Left hindlimb (tissue), 1 donor: ENCODE data around the gene TMEM174.
"Not testable (repeated sequence)": the region's sequence is repeated elsewhere in the genome, so short reads cannot be mapped to it uniquely, and the experiment has no call there.

Experiments
- DNase-seq: peaks from one replicate; pipeline ENCODE4 v3.0.0-alpha.2; 2018

TMEM174 gene

DNA sequence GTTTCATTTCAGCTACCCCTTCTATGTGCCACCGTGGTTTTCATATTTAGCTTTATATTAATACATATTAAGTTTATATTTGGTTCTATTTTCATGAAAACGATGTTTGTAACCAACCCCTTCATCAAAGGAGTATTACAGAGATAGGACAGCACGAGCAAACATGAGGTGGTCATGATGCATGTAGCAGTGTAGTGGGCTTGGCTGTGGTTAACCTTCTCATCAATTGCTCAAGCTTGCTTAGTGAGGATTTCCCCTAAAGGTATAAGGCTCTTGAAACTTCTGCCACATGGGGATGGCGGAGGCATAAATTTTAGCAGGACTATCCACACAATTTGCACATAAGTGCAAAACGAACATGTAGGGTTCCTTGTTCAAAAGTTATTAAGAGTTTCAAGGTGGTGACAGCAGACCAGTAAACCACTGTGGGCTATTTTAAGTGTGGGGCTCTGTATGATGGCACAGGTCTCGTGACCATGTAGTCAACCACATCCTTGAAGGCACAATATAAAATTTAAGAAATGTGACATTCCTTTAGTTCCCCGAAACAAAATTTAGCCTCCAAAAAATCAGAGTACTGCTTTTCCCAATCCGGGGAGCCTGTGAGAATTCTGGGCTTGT is 24.8 kb downstream of the TMEM174 start:
- no peak for DNase-seq

DNA sequence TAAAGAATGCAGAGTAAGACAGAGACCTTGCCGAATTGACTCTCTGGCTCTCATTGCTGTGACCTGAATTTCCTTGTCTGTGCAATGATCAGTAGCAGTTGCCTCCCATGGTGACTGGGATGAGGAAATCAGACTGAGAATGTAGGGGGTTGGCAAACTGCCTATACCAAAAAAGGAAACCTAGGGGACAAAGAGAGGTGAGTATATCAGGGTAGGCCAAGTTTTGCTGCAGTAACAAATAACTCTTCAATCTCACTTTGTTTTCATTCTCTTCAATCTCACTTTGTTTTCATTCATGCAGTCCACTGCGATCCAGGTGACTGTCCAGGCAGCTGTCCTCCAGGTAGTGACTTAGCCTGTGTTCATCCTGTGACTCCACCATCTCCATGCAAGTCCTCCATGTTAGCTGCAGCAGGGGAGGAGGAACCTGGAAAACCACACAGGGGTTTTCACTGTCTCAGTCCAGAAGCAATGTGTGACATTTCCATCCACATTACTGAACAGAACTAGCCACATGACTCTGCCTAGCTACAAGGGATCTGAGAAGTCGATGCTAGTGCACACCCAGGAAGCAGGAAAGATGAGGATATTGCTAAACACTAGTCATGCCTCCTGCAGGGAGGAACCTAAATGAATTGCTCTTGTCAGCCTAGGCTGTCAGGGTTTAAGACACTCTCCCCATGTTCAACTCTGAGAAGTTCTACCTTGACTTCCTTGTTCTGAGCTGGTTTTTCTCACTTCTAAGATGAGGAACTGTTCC is 26.0 kb downstream of the TMEM174 start:
- no peak for DNase-seq

DNA sequence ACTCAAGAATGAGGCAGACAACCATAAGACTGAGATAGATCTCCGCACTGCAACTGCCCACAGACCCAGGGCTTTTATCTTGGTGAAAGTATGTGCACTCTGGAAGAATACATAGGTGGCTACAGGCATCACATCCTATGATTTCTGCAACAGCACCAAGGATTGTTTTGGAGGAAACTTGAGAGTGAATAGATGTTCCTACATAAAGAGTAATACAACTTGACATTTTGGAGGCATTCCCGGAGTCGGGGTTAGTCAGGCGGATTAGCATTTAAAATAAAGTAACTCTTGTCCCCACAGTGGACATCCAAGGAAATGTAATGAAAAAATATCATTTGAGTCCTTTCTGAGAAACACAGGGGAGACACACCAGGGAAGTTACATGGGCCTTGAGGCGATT is 26.7 kb downstream of the TMEM174 start:
- no peak for DNase-seq

DNA sequence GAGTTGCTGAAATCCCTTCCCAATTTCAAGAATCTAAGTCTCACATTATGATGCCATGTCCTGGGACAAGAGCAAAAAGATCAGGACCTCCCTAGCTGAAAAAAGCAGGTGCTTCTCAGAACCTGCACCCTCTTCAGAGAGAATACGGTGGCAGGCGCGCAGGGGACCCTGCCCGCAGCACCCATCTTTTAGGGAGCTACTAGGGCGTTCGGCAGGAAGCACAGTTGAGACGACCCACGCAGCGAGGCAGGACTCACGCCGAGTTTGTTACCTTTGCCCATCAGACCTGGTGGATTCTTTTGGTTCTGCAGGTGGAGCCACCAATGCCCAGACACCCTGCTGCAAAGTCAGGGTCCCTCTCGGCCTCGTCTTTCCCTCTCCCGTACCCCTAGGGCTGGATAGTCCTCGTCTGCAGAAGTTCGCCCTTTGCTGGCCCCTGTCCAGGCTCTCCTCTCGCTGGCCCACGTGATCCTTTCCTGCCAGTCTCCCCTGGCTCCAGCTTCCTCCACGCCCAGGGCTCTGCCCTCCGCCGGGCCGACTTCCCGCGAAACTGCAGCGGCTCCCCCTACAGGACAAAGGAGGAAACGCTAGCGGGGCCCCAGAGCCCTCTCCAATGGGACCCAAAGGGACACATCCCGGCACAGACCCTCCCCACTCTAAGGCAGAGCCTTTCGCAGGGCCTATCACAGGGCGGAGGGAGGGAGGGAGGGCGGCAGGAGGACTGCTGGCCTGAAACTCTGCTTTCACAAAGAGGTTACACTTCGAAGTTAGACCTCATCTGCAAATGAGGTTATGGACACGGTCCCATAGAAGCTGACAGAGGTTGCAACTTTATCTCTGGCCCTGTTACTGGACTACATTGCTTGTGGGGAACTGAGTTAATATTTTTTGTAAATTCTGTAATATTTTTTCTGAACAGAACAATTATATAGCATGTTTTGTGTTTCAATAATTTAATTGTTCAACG is 28.8 kb downstream of the TMEM174 start:
- DNase-seq = peak; percentile 57

DNA sequence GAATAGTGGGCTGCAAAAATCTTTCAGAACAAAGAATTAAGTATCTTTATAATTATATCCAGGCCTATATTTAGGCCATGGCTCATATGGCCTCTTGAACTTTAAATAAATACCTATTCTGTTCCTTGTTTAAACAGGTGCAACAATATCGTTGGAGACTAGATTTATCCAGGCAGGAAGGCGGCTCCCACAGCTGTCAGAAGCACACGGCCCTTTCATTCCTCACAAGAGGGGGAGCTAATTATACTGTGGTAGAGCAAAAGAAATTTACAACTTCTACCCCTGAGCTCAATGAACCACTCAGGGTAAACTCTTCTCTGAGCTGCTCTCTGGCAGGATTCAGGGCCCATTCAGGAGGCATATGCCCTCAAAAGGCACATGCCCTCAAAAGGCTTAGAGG is 31.3 kb downstream of the TMEM174 start:
- no peak for DNase-seq

DNA sequence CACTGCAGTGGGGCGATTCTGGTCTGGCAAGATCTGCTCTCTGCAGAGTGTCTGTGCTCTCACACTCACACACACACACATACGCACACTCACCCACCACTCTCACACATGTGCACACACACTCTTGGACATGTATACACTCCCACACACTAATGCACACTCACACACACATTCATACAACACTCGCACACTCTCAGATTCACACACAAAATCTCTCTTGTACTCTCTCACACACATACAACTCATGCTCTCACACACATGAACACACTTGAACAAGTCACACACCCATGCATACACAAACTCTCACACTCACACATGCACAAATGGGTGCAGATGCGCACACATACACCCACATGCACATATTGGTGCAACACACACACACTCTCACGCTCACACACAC is 31.7 kb downstream of the TMEM174 start:
- DNase-seq = no peak

DNA sequence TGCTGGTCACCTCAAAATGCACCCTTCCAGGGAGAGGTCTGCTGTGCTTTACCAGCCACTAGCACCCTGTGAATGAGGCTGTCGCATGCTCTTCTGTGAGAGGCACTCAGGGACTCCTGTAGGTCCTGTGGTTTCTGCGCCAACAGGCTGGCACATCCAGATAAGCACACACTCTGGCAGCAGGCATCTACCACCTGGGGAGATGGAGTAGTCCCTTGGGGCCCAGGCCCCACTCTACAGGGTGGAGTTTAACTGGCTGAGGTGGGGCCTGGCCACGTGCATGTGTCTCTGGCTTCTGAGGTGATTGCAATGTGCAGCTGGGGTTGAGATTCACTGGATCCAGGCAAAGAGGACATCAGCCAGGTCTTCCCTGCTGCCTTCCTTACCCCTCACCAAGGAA is 32.3 kb downstream of the TMEM174 start:
- DNase-seq = no peak

DNA sequence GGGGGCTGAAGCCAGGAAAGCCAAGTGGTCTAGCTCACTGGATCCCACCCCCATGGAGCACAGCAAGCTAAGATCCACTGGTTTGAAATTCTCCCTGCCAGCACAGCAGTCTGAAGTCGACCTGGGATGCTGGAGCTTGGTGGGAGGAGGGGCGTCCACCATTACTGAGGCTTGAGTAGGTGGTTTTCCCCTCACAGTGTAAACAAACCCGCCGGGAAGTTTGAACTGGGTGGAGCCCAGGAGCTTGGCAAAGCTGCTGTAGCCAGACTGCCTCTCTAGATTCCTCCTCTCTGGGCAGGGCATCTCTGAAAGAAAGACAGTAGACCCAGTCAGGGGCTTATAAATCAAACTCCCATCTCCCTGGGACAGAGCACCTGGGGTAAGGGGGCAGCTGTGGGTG is 34.2 kb downstream of the TMEM174 start:
- not testable (repeated sequence) for DNase-seq

DNA sequence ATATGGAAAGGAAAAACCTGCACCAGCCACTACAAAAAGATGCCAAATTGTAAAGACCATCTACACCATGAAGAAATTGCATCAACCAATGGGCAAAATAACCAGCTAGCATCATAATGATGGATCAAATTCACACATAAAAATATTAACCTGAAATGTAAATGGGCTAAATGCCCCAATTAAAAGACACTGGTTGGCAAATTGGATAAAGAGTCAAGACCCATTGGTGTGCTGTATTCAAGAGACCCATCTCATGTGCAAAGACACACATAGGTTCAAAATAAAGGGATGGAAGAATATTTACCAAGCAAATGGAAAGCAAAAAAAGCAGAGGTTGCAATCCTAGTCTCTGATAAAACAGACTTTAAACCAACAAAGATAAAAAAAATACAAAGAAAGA is 36.1 kb downstream of the TMEM174 start:
- not testable (repeated sequence) for DNase-seq

DNA sequence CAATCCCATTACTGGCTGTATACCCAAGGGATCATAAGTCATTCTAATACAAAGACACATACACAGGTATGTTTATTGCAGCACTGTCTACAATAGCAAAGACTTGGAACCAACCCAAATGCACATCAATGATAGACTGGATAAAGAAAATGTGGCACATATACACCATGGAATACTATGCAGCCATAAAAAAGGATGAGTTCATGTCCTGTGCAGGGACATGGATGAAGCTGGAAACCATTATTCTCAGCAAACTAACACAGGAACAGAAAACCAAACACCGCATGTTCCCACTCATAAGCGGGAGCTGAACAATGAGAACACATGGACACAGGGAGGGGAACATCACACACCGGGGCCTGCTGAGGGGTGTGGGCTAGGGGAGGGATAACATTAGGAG is 39.7 kb downstream of the TMEM174 start:
- DNase-seq = not testable (repeated sequence)

DNA sequence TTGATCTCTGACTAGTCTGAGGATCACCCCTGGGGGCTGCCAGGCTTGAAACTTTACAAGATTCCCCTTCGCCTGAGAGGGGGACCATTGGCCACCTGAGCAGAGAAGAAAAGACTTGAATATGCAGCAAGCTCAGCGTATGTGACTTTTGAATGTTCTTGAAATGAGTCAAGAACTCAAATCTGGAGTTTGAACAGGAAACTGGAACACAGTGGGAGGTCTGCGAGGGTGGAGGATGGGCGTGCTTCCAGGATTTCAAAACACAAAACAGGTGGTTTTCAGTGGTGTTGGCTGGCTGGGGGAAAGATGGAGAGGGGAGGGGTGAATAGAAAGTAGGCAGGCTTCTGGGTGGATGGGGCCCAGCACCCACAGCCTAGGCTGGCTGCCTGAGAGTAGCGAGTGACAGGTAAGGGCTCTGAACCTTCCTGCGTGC is 40.6 kb downstream of the TMEM174 start:
- DNase-seq = no peak

DNA sequence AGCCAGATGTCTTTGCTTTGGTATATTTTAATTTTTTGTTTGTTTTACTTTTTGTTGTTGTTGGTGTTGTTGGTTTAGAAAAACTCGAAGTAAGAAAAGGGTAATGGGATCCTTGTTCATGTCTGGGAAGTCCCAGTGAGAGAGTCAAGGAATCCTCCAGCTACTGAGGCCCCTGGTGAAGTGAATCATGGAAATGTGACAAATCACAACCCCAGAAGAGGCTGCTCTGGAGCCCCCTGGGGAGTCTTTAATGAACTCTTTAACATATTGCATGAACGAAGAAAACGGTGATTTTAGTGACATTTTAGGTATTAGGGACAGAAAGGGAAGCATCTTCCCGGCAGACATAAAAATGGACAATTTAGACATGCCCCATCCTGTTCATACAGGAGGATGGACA is 41.3 kb downstream of the TMEM174 start:
- DNase-seq = no peak

DNA sequence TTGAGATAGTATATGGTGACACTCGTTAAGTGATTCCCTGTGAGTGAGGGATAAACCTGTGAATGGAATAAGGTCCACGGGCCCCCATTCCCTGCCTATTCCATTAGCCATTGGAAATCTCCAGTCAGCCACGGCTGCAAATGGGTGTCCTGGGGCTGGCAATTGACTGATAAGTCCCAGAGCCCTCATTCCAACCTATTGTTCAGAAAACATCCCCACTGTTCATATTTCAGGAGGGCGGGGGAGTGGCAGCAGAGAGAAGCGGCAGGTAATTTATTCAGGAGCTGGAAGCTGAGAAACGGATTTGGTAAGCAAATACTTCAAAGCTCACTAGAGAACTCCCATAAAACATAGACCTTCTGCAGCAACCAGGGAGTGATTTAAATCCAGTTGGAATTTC is 42.0 kb downstream of the TMEM174 start:
- no peak for DNase-seq

DNA sequence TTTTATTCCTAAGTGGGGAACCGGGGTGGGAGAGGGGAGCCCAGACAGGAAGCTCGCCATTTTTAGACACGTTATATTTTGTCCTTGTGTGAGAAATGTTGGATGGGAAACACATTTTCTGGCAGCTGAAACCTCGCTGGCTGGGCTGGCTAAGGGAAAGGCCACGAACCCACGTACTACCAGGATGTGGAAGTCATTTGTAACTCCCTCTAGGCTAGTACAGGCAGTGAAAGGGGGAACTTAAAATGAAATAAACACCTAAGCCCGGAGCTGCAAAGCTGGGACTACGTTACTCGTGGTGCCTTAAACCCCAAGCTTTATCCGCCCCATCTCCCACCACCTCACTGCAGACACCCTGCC is 42.5 kb downstream of the TMEM174 start:
- peak; percentile 51 for DNase-seq

DNA sequence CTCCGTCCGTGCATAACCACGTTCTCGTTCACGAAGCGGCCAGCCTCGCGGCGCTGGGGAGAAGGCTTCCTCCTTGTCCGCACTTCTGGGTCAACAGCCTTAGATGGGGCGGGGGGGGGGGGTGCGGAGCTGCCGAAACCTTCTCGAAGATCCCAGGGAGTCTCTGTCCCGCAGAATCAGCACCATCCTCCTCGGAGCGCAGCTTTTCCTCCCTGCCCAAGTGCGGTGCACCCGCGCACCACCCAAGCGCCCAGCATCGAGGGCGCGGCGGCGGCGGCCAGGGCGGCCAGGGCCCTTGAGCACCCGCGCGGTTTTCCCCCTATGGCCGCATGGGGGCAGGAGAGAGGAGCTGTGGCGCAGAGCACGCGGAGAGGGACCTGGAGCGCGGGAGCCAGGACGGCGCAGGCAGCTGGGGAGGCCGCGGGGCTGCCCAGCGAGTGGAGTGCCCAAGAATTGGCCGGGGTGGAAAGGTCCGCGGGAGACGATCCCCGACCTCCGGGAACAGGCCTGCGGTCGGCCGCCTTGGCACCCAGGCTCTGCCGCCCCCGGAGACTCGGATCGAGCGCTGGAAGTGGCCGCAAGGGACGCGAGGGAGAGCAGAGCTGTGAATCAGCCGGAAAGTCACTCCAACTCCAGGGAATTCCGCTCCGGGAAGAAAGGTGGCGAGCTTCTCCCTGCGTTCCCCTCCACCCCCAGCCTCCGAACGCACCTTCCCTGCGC is 43.1 kb downstream of the TMEM174 start:
- DNase-seq = peak; percentile 76

DNA sequence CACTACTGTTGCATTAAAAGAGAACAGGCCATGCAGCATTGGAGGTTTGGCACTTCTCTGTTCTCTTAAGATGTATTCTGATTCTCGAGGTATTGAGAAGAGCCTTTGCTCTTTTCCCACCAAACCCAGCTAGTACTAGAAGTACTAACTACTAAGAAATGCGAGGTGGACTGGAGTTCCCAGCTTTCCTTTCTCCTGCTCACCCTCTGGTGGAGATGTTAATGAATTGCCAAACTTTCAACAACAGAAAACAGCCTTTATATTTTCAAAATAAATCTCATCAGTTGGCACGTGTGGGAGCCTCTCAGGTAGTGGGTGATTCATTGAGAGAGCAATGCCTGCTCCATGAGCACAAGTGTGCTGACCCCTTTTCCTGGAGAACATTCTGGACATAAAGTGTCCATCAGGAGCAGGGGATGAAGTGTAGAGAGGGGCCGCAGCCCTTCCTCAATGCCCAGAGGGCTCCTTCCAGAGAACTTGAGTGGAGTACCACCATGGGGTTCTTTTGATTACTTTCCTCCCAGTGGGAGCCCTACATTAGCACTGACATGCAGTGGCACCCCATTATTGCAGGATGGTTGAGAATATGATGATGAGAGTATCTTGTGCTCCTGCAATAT is 45.7 kb downstream of the TMEM174 start:
- no peak for DNase-seq

DNA sequence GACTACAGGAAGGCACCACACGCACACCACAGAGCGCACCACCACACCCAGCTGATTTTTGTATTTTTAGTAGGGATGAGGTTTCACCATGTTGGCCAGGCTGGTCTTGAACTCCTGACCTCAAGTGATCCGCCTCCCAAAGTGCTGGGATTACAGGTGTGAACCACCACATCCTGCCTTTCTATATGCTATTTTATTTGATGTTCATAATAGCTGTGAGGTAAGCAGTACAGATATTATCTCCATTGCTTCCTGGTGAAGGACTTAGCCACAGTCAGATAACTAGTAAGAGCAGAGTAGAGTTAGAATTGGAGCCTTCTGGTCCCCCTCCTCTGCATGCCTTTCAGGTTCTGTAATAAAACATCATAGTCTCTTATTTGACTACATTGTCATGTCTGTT is 46.3 kb downstream of the TMEM174 start:
- not testable (repeated sequence) for DNase-seq

DNA sequence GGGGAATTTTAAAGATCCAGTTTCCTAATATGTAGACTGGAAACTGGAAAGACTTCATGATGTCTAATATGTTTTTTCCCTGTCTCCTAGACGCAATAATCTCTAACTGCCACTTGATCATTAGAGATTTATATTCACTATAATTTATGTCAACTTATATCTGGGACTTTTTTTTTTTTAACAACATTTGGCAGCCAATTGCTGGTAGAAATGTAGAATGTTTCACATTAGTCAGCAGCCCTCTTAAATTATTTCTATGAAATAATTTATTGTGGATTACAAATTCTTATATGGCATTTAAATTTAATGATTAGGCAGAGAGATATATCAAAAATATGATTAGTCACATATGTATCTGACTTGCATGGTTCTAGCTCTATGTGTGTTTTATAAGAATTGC is 48.2 kb downstream of the TMEM174 start:
- no peak for DNase-seq

DNA sequence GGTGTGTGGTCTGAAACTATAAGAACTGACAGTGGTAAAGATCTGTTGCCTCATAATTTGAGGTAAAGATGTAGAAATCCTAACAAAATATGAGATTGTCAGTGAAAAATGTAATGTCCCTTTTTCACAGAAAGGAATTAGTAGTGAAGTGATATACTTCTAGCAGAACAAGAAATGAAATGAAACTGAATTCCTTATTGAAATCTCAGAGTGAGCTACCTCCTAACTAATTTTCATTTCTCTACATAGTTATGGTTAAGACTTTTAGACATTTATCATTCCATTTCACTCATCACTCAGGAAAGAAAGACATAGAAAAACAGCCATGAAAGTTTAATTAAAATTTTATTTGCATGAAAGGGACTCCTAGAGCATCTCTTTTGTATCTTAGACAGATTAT is 48.7 kb downstream of the TMEM174 start:
- no peak for DNase-seq

DNA sequence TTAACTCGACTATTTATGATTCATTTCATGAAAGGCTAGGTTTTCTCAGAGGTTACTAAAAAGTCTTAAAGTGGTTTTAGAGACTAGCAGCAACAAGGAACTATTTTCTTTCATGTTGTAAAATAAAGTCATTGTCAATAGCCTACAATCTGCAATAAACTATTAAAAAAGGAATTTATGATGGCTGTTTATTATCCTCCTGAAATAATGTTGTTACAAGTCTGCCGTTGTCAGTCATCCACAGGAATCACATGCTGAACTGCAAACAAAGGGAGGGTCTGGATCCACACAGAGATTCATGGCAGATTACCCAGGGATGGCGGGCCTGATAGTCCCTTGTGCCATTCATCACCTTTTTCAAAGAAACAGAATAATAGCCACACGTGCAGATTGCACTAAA is 49.2 kb downstream of the TMEM174 start:
- DNase-seq = no peak
